ENCODE results near the gene HSD11B1.

The HSD11B1 gene

DNA sequence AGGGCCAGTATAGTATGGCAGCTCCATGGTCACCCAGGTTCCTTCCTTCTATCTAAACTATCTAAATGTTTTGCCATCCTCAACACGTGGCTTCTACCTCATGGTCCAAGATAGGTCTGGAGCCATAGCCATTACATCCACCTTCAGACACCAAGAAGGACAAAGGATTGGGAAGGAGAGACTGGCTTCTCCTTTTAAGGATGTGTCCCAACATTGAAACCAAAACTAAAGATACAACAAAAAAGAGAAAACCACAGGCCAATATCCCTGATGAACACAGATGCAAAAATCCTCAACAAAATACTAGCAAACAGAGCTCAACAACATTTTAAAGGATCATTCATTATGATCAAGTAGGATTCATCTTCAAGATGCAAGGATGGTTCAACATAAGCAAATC is 24.8 kb downstream of the HSD11B1 start:
- TF ChIP-seq, protein P1, sequence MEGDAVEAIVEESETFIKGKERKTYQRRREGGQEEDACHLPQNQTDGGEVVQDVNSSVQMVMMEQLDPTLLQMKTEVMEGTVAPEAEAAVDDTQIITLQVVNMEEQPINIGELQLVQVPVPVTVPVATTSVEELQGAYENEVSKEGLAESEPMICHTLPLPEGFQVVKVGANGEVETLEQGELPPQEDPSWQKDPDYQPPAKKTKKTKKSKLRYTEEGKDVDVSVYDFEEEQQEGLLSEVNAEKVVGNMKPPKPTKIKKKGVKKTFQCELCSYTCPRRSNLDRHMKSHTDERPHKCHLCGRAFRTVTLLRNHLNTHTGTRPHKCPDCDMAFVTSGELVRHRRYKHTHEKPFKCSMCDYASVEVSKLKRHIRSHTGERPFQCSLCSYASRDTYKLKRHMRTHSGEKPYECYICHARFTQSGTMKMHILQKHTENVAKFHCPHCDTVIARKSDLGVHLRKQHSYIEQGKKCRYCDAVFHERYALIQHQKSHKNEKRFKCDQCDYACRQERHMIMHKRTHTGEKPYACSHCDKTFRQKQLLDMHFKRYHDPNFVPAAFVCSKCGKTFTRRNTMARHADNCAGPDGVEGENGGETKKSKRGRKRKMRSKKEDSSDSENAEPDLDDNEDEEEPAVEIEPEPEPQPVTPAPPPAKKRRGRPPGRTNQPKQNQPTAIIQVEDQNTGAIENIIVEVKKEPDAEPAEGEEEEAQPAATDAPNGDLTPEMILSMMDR (IDR thresholded peaks at IDR 0.05; ENCODE audit: low read depth, low read length) = no peak
- in situ Hi-C loops (cut with HindIII; ENCODE audit: low sequenced_read_pairs) = no loop called here
- no peak for DNase-seq (ENCODE audit: low read depth, low spot score)
- H3K4me3 ChIP-seq (ENCODE audit: low read depth, low read length) = no peak overlapping the region

- TF ChIP-seq, protein P1 (IDR thresholded peaks at IDR 0.05; ENCODE audit: low read depth, low read length) = no peak
- no peak overlapping the region for H3K4me3 ChIP-seq (ENCODE audit: low read depth, low read length)
- DNase-seq (ENCODE audit: low read depth, low spot score) = no peak
- in situ Hi-C loops (cut with HindIII; ENCODE audit: low sequenced_read_pairs) = no loop called here
These were observed 28.1 kb downstream of the HSD11B1 start for GRCh38 chr1:209732725-209733124.

DNA sequence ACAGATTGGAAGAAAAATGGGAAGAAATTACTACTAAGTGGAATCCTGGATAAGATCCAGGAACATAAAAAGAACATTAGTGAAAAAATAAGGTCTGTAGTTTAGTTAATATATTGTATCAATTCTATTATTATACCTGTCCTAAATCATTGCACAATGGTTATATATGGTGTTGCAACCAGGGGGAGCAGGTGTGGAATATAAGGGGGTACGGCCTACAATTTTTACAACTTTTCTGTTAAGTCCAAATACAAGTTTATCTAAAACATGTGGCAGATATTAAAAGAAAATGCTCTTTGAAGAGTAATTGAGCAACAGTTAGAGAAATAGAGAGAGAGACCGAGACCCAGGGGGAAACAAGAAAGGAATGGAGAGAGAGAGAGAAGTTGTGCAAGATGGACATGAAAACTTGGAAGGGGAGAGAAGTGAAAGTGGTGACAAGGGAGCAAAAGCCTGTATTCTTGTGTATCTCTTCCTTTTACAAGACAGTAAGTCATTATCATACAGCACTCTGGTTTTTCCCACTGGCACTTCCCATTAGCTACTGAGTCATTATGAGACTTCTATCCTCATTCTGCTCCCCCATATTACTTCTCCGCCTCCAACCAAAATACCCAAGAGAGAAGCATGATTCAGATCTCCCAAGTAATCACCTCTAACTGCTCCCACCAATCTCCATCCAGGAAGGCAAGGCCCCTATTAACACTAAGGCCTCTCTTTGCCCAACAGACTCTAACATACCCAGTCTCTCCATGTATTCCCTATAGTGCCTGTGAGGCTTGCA is 29.0 kb downstream of the HSD11B1 start:
- in situ Hi-C loops (cut with HindIII; ENCODE audit: low sequenced_read_pairs) = no loop called here
- no peak for DNase-seq (ENCODE audit: low read depth, low spot score)
- no peak overlapping the region for H3K4me3 ChIP-seq (ENCODE audit: low read depth, low read length)
- TF ChIP-seq, protein P1 (IDR thresholded peaks at IDR 0.05; ENCODE audit: low read depth, low read length) = no peak

DNA sequence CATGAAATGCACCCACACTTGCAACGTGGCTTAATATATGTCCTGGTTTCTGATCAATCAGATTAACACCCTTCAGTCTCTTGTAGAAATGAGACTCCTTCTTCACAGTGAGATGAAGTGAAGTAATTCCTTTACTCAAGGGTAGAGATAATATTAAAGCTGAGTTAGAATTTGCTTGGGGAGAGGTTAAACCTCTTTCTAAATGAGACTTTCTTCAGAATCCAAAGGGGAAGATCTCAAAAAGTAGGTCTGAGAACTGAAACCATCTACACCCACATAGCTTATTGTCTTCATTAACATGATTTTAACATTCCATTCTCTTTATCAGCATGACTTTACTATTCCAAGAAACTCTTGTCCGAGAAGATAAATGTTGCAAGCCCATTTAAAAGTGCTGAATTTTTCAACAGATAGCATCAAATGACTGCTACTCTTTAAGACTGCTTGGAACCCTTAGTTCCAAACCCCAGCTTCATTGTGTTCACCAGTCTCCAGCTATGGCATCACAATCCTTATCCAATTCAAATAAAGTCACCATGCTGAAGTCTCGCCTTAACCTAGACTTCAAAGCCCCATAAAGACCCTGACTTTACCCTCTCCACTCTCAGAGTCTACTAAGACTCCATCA is 32.0 kb downstream of the HSD11B1 start:
- in situ Hi-C loops (cut with HindIII; ENCODE audit: low sequenced_read_pairs) = no loop called here
- no peak for DNase-seq (ENCODE audit: low read depth, low spot score)
- TF ChIP-seq, protein P1 (IDR thresholded peaks at IDR 0.05; ENCODE audit: low read depth, low read length) = no peak

DNA sequence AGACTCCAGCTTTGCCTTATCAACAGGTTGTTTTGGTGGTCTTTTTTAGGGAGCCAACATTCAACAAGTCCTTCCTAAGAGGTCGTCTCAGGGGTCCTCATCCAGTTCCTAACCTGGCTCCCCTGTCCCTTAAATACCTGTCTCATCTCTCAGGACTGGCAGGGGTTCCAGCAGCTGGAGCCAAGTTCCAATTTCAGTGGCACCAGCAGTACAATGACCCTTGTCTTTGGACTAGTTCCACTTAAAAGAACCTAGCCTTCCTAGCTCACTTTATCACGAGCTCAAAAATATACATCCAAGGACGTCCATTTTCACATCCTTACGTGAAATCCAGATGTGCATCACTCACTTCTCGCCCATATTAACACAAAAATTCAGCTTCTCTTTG is 32.5 kb downstream of the HSD11B1 start:
- in situ Hi-C loops (cut with HindIII; ENCODE audit: low sequenced_read_pairs) = no loop called here
- H3K4me3 ChIP-seq (ENCODE audit: low read depth, low read length) = no peak overlapping the region
- TF ChIP-seq, protein P1 (IDR thresholded peaks at IDR 0.05; ENCODE audit: low read depth, low read length) = no peak
- DNase-seq (ENCODE audit: low read depth, low spot score) = no peak

More for the DNA sequence above, 32.0 kb downstream of the HSD11B1 start:
- H3K4me3 ChIP-seq (ENCODE audit: low read depth, low read length) = no peak overlapping the region

DNA sequence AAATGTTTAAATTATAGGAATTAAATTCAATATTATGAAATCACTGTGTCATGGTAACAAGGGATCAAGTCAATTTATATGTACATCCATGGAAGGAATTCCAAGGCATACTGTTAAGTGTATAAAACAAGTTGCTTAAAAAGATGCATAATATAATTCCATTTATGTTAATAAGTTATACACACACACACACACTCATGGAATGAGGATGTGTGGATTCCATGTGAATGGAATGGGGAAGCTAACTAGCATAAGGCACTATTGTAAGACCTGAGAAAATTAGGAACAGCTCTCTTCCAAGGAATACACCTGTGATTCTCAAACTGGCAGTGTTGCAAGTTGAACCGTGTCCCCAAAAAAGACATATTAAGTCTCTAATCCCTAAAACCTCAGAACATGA is 33.6 kb downstream of the HSD11B1 start:
- TF ChIP-seq, protein P1 (IDR thresholded peaks at IDR 0.05; ENCODE audit: low read depth, low read length) = no peak
- H3K4me3 ChIP-seq (ENCODE audit: low read depth, low read length) = no peak overlapping the region
- no peak for DNase-seq (ENCODE audit: low read depth, low spot score)
- in situ Hi-C loops (cut with HindIII; ENCODE audit: low sequenced_read_pairs) = no loop called here

Measured in astrocyte of the spinal cord (primary cell).